ENCODE data around the gene CLNK.

The CLNK gene

DNA sequence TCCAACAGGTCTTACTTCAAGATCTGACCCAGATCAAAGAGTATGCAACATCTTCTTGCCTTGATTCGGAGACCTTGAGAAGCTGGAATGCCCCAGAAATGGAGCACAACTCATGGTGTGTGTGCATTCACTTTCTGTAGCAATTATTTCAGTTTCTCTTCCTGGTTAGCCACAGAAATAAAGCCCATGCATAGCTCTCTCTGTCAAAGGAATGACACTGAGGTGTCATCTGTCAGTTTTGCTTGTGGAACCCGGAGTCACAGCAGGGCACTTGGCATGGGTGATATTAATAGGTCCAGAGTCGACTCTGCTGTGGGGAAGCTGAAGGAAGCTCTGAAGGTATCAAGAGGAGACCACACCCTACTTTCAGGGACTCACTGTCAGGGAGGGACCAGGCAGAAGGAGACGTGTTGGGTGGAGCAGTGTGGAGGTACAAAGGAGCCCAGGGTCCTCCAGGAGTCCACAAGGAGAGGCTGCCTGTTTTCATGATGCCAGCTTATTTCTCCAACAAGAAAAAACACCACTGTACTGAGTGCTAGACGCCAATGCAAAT, 10.7 kb downstream of the CLNK start:
- Histone ChIP-seq H3K9ac (ENCODE audit: low read length) (no peak overlapping the region), H3K9me3 (ENCODE audit: control insufficient read depth, low read length) (no peaks in the 10 kb centered on the region), H3K36me3 (ENCODE audit: control insufficient read depth, insufficient read depth, low read length) (no peaks in the 10 kb centered on the region), H3K4me1 (ENCODE audit: control insufficient read depth, insufficient read depth, low read length) (no peaks in the 10 kb centered on the region), H3K4me3 (ENCODE audit: low read length) (no peak overlapping the region), H3K27me3 (ENCODE audit: control insufficient read depth, insufficient read depth, low read length) (no peaks in the 10 kb centered on the region)

DNA sequence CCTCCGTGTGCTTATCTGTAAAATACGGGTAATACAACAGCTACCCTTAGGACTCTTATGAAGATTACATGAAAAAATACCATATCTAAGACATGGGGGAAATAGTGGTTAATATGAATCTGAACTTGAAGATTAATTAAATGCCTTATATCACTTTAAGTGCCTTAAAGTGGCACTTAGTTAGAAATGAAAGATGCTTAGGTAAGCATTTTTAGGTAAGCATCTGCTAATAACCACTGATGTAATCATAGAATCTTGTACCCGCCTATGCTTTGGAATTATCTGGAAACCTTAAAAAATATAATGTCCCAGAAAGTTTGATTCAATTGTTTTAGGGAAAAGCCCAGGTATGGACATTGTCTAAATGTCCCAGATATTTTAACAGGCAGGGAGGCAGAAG, 12.2 kb downstream of the CLNK start:
- H3K4me1 ChIP-seq (ENCODE audit: control insufficient read depth, insufficient read depth, low read length): no peaks in the 10 kb centered on the region
- H3K36me3 ChIP-seq (ENCODE audit: control insufficient read depth, insufficient read depth, low read length): no peaks in the 10 kb centered on the region
- no peak overlapping the region for H3K9ac ChIP-seq (ENCODE audit: low read length)
- H3K9me3 ChIP-seq (ENCODE audit: control insufficient read depth, low read length): no peaks in the 10 kb centered on the region
- H3K27me3 ChIP-seq (ENCODE audit: control insufficient read depth, insufficient read depth, low read length): no peaks in the 10 kb centered on the region
- H3K4me3 ChIP-seq (ENCODE audit: low read length): no peak overlapping the region

DNA sequence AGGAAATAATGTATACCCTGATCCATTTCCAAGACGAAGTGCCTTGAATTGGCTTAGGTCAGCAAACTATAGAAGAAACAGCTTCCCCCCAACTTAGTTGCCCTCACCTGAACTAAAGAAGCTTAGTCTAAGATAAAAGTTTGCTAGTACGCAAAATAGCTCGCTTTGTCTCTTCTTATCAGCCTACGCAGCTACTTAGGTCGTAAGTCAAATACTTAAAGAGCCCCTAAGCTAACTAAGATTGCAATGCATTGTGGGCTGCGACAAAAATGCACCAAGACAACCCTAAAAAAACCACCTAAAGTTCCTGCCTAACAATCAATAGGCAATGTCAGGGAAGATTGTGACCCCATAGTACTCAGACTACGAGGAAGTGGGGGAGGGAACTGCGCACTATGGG, 12.8 kb downstream of the CLNK start:
- Histone ChIP-seq H3K9me3 (ENCODE audit: control insufficient read depth, low read length) (no peaks in the 10 kb centered on the region), H3K4me1 (ENCODE audit: control insufficient read depth, insufficient read depth, low read length) (no peaks in the 10 kb centered on the region), H3K36me3 (ENCODE audit: control insufficient read depth, insufficient read depth, low read length) (no peaks in the 10 kb centered on the region), H3K4me3 (ENCODE audit: low read length) (no peak overlapping the region), H3K9ac (ENCODE audit: low read length) (no peak overlapping the region), H3K27me3 (ENCODE audit: control insufficient read depth, insufficient read depth, low read length) (no peaks in the 10 kb centered on the region)

DNA sequence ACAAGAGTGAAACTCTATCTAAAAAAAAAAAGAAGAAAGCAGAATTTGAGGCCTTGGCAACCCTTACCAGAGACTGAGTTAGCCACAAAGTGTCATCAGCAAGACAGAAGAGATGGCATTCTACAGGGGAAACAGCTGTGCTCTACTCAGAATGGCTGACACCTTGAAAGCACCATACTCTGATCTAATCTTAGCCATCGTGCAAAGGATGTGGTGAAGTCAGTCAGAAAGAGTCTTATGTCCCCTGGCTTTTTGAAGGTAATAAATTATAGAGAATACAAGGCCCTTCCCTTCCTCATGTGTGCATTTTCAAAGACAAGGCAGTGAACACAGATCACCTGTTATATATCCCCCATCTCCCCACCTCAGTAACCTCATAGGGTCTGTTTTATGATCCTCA, 13.2 kb downstream of the CLNK start:
- Histone ChIP-seq H3K9ac (ENCODE audit: low read length) (no peak overlapping the region), H3K9me3 (ENCODE audit: control insufficient read depth, low read length) (no peaks in the 10 kb centered on the region), H3K27me3 (ENCODE audit: control insufficient read depth, insufficient read depth, low read length) (no peaks in the 10 kb centered on the region), H3K4me3 (ENCODE audit: low read length) (no peak overlapping the region), H3K36me3 (ENCODE audit: control insufficient read depth, insufficient read depth, low read length) (no peaks in the 10 kb centered on the region), H3K4me1 (ENCODE audit: control insufficient read depth, insufficient read depth, low read length) (no peaks in the 10 kb centered on the region)

DNA sequence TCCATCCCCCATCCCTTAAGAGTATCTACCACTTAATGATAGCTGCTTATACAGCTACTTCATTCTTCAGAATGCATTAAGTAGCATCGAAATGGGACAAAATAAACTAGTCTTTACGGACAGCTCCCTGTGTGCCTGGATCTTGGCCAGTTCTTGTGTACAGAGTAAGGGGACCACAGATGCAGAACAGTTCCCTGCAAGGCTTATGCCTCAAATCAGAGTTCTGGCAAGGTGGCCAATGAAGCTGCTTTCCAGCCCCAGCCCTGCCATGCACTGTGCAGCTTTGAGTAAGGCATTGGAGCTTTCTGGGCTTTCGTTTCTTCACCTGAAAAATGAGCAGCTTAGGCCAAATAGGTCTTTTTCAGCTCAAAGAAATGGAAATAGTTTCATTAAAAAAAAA, 14.2 kb downstream of the CLNK start:
- no peaks in the 10 kb centered on the region for H3K27me3 ChIP-seq (ENCODE audit: control insufficient read depth, insufficient read depth, low read length)
- H3K4me3 ChIP-seq (ENCODE audit: low read length): no peak overlapping the region
- no peaks in the 10 kb centered on the region for H3K9me3 ChIP-seq (ENCODE audit: control insufficient read depth, low read length)
- H3K36me3 ChIP-seq (ENCODE audit: control insufficient read depth, insufficient read depth, low read length): no peaks in the 10 kb centered on the region
- no peak overlapping the region for H3K9ac ChIP-seq (ENCODE audit: low read length)
- no peaks in the 10 kb centered on the region for H3K4me1 ChIP-seq (ENCODE audit: control insufficient read depth, insufficient read depth, low read length)

DNA sequence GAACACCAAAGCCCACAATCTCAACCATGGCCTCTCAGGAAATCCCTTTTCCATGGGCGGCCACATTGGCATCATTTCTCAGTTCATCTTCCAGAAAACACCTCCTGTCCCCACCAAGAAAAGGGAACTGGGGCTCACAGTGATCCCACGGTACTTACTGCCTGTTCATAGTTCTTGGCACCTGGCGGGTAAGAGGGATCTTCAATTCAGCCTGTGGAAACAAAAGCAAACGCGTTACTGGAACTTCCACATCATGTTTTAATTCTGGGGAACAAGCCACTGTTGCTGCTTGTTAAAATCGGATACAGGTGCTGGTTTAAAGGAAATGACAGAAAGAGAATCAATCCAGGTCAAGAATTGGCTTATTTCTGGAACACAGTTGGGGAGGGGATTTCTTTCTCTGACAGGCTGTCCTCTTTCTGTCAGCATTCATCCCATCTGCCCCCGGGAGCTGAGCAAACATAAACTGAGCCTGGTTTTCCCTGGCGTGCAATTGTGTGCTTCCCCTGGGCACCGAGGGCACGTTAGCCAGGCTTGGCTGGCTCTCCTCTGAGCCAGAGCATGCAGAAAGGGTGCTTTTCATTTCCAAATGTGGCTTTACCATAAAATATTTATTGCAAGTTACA, 16.8 kb downstream of the CLNK start:
- H3K4me1 ChIP-seq (ENCODE audit: control insufficient read depth, insufficient read depth, low read length): no peaks in the 10 kb centered on the region
- no peak overlapping the region for H3K4me3 ChIP-seq (ENCODE audit: low read length)
- H3K36me3 ChIP-seq (ENCODE audit: control insufficient read depth, insufficient read depth, low read length): no peaks in the 10 kb centered on the region
- no peaks in the 10 kb centered on the region for H3K27me3 ChIP-seq (ENCODE audit: control insufficient read depth, insufficient read depth, low read length)
- no peaks in the 10 kb centered on the region for H3K9me3 ChIP-seq (ENCODE audit: control insufficient read depth, low read length)
- H3K9ac ChIP-seq (ENCODE audit: low read length): no peak overlapping the region

DNA sequence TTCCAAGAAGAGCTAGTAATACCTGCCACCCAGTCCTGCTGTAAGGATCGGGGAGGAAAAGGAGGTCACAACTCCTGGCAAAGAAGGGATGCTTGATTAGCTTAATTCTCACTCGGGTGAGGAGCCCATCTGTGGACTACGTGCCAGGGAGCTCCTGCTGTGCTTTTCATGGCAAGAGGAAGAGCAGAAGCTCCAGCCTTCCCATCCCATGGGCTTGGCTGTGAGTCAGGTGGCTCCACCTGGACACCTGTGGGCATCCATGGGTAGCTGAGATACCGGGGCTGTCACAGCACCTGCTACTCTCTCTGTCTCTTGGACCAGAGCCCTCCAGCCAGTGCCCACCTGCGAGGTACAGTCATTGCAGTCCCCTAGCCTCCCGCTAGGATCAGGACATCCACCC, 18.0 kb downstream of the CLNK start:
- Histone ChIP-seq H3K9me3 (ENCODE audit: control insufficient read depth, low read length) (no peaks in the 10 kb centered on the region), H3K4me1 (ENCODE audit: control insufficient read depth, insufficient read depth, low read length) (no peaks in the 10 kb centered on the region), H3K9ac (ENCODE audit: low read length) (no peak overlapping the region), H3K4me3 (ENCODE audit: low read length) (no peak overlapping the region), H3K36me3 (ENCODE audit: control insufficient read depth, insufficient read depth, low read length) (no peaks in the 10 kb centered on the region), H3K27me3 (ENCODE audit: control insufficient read depth, insufficient read depth, low read length) (no peaks in the 10 kb centered on the region)

DNA sequence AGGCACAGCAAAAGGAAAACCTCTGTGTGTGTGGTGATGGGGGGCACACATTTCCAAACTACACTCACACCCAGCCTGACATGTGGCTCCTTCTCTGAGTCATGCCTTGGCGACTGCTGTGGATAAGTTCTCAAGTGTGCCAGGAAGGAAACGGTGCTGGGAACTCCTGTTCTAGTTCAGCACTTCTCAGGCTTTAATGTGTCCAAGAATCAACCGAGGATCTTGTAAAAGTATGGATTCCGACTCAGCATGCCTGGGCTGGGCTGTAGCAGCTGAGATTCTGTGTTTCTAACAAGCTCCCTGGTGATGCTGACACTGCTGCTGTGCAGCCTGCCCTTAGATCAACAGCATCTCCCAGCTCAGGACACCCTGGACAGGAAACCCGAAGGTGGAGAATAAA, 20.2 kb downstream of the CLNK start:
- Histone ChIP-seq H3K4me3 (ENCODE audit: low read length) (no peak overlapping the region), H3K9ac (ENCODE audit: low read length) (no peak overlapping the region), H3K4me1 (ENCODE audit: control insufficient read depth, insufficient read depth, low read length) (no peaks in the 10 kb centered on the region), H3K9me3 (ENCODE audit: control insufficient read depth, low read length) (no peaks in the 10 kb centered on the region), H3K36me3 (ENCODE audit: control insufficient read depth, insufficient read depth, low read length) (no peaks in the 10 kb centered on the region), H3K27me3 (ENCODE audit: control insufficient read depth, insufficient read depth, low read length) (no peaks in the 10 kb centered on the region)

DNA sequence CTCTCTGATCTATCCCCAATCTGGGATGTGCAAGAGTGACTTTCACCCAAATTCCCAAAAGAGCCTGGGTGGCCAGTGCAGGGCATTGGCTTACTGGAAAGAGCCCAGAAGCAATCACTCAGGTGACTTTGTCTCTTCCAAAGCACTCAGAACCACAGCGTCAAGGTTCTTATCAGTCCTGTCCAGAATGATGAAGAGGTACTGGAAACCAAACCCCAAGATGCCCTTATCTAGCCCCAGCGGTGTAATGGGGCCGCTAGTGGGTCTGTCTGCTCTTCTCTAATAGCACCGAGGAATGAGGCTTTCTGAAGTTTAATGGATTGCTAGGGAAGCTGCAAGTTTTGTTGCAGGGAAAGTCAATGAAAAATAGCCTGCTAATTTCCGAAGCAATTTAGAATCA, 21.6 kb downstream of the CLNK start:
- H3K4me1 ChIP-seq (ENCODE audit: control insufficient read depth, insufficient read depth, low read length): no peaks in the 10 kb centered on the region
- H3K9ac ChIP-seq (ENCODE audit: low read length): no peak overlapping the region
- no peaks in the 10 kb centered on the region for H3K9me3 ChIP-seq (ENCODE audit: control insufficient read depth, low read length)
- no peaks in the 10 kb centered on the region for H3K36me3 ChIP-seq (ENCODE audit: control insufficient read depth, insufficient read depth, low read length)
- H3K27me3 ChIP-seq (ENCODE audit: control insufficient read depth, insufficient read depth, low read length): no peaks in the 10 kb centered on the region
- H3K4me3 ChIP-seq (ENCODE audit: low read length): no peak overlapping the region

DNA sequence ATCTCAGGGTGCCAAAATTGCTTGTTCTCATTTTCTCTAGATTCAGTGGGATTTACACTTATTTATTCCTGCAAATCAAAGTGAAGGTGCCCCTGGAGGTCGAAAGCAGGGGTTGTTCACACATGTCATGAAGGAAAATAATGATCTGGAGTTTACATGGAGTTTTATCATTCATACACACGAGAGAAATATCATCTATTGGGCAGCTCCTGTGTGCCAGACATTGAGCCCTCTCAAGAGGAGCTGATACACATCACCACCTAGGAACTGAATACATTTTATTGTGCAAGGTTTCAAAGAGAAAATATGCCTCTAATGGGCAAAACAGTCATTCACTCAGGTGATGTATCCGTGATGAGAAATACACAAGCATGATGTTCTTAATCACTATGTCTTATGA, 23.5 kb downstream of the CLNK start:
- Histone ChIP-seq H3K36me3 (ENCODE audit: control insufficient read depth, insufficient read depth, low read length) (no peaks in the 10 kb centered on the region), H3K9ac (ENCODE audit: low read length) (no peak overlapping the region), H3K27me3 (ENCODE audit: control insufficient read depth, insufficient read depth, low read length) (no peaks in the 10 kb centered on the region), H3K4me3 (ENCODE audit: low read length) (no peak overlapping the region), H3K4me1 (ENCODE audit: control insufficient read depth, insufficient read depth, low read length) (peaks cover 4% of the 10 kb centered on the region), H3K9me3 (ENCODE audit: control insufficient read depth, low read length) (no peaks in the 10 kb centered on the region)

DNA sequence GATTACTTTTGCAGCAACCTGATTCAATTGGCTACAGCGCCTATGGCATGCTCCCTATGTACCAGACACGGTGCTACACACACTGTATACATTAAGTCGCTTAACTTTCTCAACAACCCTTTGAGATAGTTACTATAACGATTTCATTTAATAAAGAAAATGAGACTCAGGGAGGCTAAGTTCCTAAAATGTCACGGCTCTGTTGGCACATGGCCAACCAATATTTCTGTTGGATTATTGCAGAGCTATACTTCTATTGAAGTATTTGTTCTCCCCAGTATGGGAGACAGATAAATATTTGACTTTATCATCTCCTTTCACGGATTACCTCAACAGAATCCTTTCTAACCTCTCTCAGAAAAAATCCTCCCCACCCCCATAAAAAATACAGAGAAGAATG, 25.3 kb downstream of the CLNK start:
- Histone ChIP-seq H3K4me3 (ENCODE audit: low read length) (no peak overlapping the region), H3K27me3 (ENCODE audit: control insufficient read depth, insufficient read depth, low read length) (no peaks in the 10 kb centered on the region), H3K36me3 (ENCODE audit: control insufficient read depth, insufficient read depth, low read length) (no peaks in the 10 kb centered on the region), H3K9me3 (ENCODE audit: control insufficient read depth, low read length) (no peaks in the 10 kb centered on the region), H3K9ac (ENCODE audit: low read length) (no peak overlapping the region), H3K4me1 (ENCODE audit: control insufficient read depth, insufficient read depth, low read length) (peaks cover 4% of the 10 kb centered on the region)

DNA sequence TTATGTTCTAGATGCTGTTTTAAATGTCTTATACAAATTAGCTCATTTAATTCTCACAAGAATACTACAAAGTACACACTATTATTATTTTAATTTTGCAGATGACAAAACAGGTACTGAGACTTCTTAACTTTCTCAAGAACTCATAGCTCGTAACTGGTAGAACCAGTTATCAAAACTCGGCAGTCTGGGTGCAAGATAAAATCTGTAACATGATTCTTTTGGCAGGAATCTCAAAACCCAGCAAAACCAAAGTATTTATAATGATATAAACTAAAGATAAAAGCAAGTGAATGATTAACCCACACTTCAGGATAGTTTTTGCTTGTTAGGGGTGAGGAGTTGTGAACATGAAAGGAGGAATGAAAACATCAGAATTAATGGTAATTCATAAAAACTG, 27.6 kb downstream of the CLNK start:
- H3K27me3 ChIP-seq (ENCODE audit: control insufficient read depth, insufficient read depth, low read length): no peaks in the 10 kb centered on the region
- H3K36me3 ChIP-seq (ENCODE audit: control insufficient read depth, insufficient read depth, low read length): no peaks in the 10 kb centered on the region
- no peak overlapping the region for H3K9ac ChIP-seq (ENCODE audit: low read length)
- no peak overlapping the region for H3K4me3 ChIP-seq (ENCODE audit: low read length)
- no peaks in the 10 kb centered on the region for H3K9me3 ChIP-seq (ENCODE audit: control insufficient read depth, low read length)
- peaks cover 4% of the 10 kb centered on the region for H3K4me1 ChIP-seq (ENCODE audit: control insufficient read depth, insufficient read depth, low read length)

DNA sequence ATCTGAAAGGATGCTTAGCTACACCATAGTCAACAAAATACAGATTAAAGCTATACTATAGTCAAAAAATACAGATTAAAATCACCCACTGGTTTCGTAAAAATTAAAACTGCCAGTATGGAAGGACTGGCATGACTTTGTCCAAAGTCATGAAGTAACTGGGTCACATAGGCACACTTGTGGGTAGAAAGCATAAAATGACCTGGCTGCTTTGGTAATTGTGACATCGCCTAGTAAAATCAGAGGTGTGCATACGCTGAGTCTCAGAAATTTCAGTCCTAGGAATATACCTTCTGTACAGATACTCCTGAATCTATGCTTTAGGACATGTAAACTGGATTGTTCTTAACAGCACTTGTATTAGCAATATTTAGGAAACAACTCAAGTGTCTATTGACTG, 28.1 kb downstream of the CLNK start:
- no peak overlapping the region for H3K4me3 ChIP-seq (ENCODE audit: low read length)
- no peak overlapping the region for H3K9ac ChIP-seq (ENCODE audit: low read length)
- H3K9me3 ChIP-seq (ENCODE audit: control insufficient read depth, low read length): no peaks in the 10 kb centered on the region
- peaks cover 4% of the 10 kb centered on the region for H3K4me1 ChIP-seq (ENCODE audit: control insufficient read depth, insufficient read depth, low read length)
- no peaks in the 10 kb centered on the region for H3K36me3 ChIP-seq (ENCODE audit: control insufficient read depth, insufficient read depth, low read length)
- no peaks in the 10 kb centered on the region for H3K27me3 ChIP-seq (ENCODE audit: control insufficient read depth, insufficient read depth, low read length)
